Measurements from ENCODE around the gene SLC39A2. TPM values are rescaled to one million over a fixed set of nuclear protein-coding genes. Genes with fewer than 3 reads are reported as not detected.

Gene SLC39A2
- total and polyA plus RNA-seq, 9 of the 15 experiments (the other 6 are each of a cell fraction or from before 2014, with no cell fraction given): 0.06 to 0.09 TPM; not detected in 7

DNA sequence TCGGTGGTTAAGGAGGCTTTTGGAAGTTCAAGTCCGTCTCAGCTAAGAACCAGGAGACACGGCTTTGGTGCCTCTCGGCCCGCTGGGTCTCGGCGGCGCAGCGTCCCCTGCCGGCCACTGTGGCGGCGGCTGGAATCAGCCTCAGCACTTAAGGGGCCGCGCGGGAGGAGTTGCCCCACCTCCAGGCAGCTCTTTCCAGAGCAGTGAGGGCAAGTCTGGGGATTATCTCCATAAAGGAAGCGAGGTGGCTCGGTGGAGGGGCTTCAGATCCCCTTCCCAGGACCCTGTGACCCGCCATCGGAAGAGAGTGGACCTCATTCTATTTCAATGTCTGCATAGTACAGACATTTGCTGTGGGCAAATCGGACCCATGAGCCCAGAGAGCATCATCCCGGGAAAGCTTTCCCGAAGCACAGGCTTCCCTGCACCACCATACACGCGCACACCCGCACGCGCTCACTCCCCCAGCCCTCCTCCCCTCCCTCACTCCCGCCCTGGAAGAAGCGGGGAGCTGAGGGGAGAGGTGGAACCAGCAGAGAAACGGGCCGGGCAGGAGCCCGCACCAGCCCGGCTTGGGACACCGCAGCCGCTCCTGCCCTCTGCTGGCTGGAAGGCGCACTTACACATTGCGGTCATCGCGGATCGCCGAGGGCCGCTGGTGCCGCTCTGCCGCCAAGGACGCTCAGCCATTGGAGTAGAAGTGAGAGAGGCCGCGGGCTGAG is 27.9 kb upstream of the SLC39A2 start (continued):
- TF ChIP-seq ZNF507 (tag; conservative IDR thresholded peaks at IDR 0.05) (no peak), HLTF (IDR thresholded peaks at IDR 0.05) (no peak), DACH1 (IDR thresholded peaks at IDR 0.05; ENCODE audit: partially characterized antibody) (no peak), POLR2AphosphoS5 (IDR thresholded peaks at IDR 0.05; ENCODE audit: control insufficient read depth, insufficient read depth, low read depth, low read length) (no peak), PTBP1 (IDR thresholded peaks at IDR 0.05; ENCODE audit: low read depth, low read length) (no peak), NFRKB (IDR thresholded peaks at IDR 0.05; ENCODE audit: low read depth) (no peak), NRF1 (conservative IDR thresholded peaks at IDR 0.05 in 1 of 2, IDR thresholded peaks at IDR 0.05 in 1 of 2) (peak; percentile 17 to 33; a peak in 1 of 4 replicates), HDAC1 (IDR thresholded peaks at IDR 0.05) (0 out of 4 replicates have a peak, but pooled peaks of 1 of the 2 experiments have one; percentile 36), TCF7 (IDR thresholded peaks at IDR 0.05; ENCODE audit: borderline replicate concordance) (no peak), ZNF384 (IDR thresholded peaks at IDR 0.05; ENCODE audit: low read depth, low read length) (no peak), CTBP1 (IDR thresholded peaks at IDR 0.05; ENCODE audit: borderline replicate concordance) (peak; percentile 63; the same call in 1 of the 2 replicates), SMARCB1 (IDR thresholded peaks at IDR 0.05; ENCODE audit: insufficient read length, low read depth) (no peak), COPS2 (conservative IDR thresholded peaks at IDR 0.05) (no peak), HCFC1 (IDR thresholded peaks at IDR 0.05; ENCODE audit: low read depth, low read length) (no peak), ESRRA (IDR thresholded peaks at IDR 0.05; ENCODE audit: borderline replicate concordance, low read depth) (peak; percentile 88; the same call in 1 of the 2 replicates), ZFX (CRISPR knock-in tag; IDR thresholded peaks at IDR 0.05) (peak; percentile 50), NCOR1 (IDR thresholded peaks at IDR 0.05) (no peak), CBFB (CRISPR knock-in tag; IDR thresholded peaks at IDR 0.05) (0 out of 2 replicates have a peak, but pooled peaks have one; percentile 50), MCM3 (IDR thresholded peaks at IDR 0.05) (no peak), PRMT5 (CRISPR knock-in tag; IDR thresholded peaks at IDR 0.05) (no peak)
- TF ChIP-seq, protein P1, sequence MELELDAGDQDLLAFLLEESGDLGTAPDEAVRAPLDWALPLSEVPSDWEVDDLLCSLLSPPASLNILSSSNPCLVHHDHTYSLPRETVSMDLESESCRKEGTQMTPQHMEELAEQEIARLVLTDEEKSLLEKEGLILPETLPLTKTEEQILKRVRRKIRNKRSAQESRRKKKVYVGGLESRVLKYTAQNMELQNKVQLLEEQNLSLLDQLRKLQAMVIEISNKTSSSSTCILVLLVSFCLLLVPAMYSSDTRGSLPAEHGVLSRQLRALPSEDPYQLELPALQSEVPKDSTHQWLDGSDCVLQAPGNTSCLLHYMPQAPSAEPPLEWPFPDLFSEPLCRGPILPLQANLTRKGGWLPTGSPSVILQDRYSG (tag; conservative IDR thresholded peaks at IDR 0.05; ENCODE audit: low read depth): no peak
- TF ChIP-seq, protein P2, sequence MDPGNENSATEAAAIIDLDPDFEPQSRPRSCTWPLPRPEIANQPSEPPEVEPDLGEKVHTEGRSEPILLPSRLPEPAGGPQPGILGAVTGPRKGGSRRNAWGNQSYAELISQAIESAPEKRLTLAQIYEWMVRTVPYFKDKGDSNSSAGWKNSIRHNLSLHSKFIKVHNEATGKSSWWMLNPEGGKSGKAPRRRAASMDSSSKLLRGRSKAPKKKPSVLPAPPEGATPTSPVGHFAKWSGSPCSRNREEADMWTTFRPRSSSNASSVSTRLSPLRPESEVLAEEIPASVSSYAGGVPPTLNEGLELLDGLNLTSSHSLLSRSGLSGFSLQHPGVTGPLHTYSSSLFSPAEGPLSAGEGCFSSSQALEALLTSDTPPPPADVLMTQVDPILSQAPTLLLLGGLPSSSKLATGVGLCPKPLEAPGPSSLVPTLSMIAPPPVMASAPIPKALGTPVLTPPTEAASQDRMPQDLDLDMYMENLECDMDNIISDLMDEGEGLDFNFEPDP (CRISPR knock-in tag; IDR thresholded peaks at IDR 0.05): no peak
- TF ChIP-seq, protein P3, sequence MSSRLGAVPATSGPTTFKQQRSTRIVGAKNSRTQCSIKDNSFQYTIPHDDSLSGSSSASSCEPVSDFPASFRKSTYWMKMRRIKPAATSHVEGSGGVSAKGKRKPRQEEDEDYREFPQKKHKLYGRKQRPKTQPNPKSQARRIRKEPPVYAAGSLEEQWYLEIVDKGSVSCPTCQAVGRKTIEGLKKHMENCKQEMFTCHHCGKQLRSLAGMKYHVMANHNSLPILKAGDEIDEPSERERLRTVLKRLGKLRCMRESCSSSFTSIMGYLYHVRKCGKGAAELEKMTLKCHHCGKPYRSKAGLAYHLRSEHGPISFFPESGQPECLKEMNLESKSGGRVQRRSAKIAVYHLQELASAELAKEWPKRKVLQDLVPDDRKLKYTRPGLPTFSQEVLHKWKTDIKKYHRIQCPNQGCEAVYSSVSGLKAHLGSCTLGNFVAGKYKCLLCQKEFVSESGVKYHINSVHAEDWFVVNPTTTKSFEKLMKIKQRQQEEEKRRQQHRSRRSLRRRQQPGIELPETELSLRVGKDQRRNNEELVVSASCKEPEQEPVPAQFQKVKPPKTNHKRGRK (tag; IDR thresholded peaks at IDR 0.05): no peak
- TF ChIP-seq, protein P4, sequence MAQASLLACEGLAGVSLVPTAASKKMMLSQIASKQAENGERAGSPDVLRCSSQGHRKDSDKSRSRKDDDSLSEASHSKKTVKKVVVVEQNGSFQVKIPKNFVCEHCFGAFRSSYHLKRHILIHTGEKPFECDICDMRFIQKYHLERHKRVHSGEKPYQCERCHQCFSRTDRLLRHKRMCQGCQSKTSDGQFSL (CRISPR knock-in tag; IDR thresholded peaks at IDR 0.05): no peak
- TF ChIP-seq, protein P4 (tag; IDR thresholded peaks at IDR 0.05): no peak

All from K562 (cell line).